Hepatocyte (in vitro differentiated cells): ENCODE data around the gene BATF2. TPM values are rescaled to one million over a fixed set of nuclear protein-coding genes. Genes with fewer than 3 reads are reported as not detected.

ENCODE experiments used
- DNase-seq: peaks from one replicate; pipeline ENCODE4 v3.0.0-alpha.2; 2016; ENCODE audit warnings: low spot score
- H2AFZ ChIP-seq: fragments of 200-600 bp; sonication (generic); 2 replicates; pipeline ENCODE4 v1.6.0; 2016; ENCODE audit warnings: antibody characterized with exemption, mild to moderate bottlenecking
- H3K27ac ChIP-seq: fragments of 200-600 bp; sonication (generic); 2 replicates; pipeline ENCODE4 v1.5.1; 2016; ENCODE audit warnings: mild to moderate bottlenecking
- H3K27me3 ChIP-seq: fragments of 200-600 bp; sonication (generic); 2 replicates; pipeline ENCODE4 v1.6.1; 2016
- H3K36me3 ChIP-seq: fragments of 200-600 bp; sonication (generic); replicated peaks from 2 replicates; pipeline ENCODE4 v1.5.1; 2016; ENCODE audit warnings: low read depth; ENCODE audit not compliant: insufficient read depth
- H3K4me1 ChIP-seq: fragments of 200-600 bp; sonication (generic); 2 replicates; pipeline ENCODE4 v1.5.1; 2016; ENCODE audit warnings: mild to moderate bottlenecking, moderate library complexity; ENCODE audit not compliant: insufficient read depth
- H3K4me2 ChIP-seq: fragments of 200-600 bp; sonication (generic); 2 replicates; pipeline ENCODE4 v1.6.0; 2016
- H3K4me3 ChIP-seq: fragments of 200-600 bp; sonication (generic); 2 replicates; pipeline ENCODE4 v1.5.1; 2016; ENCODE audit warnings: mild to moderate bottlenecking
- H3K79me2 ChIP-seq: fragments of 200-600 bp; sonication (generic); 2 replicates; pipeline ENCODE4 v1.6.0; 2017; ENCODE audit warnings: mild to moderate bottlenecking
- H3K9me2 ChIP-seq: fragments of 200-600 bp; sonication (generic); replicated peaks from 2 replicates; pipeline ENCODE4 v1.6.0; 2017; ENCODE audit warnings: mild to moderate bottlenecking; ENCODE audit not compliant: insufficient read depth
- H3K9me3 ChIP-seq: fragments of 200-600 bp; sonication (generic); 2 replicates; pipeline ENCODE4 v1.5.1; 2016; ENCODE audit warnings: low read depth, mild to moderate bottlenecking
- H4K20me1 ChIP-seq: fragments of 200-600 bp; sonication (generic); 2 replicates; pipeline ENCODE4 v1.6.0; 2016; ENCODE audit warnings: mild to moderate bottlenecking; ENCODE audit not compliant: insufficient read depth, poor library complexity, severe bottlenecking
- EZH2 ChIP-seq: fragments of 200-600 bp; sonication (generic); IDR thresholded peaks from 2 replicates; pipeline ENCODE4 v1.6.1; 2016; ENCODE audit warnings: antibody characterized with exemption, mild to moderate bottlenecking, borderline replicate concordance
- EZH2phosphoT487 ChIP-seq: fragments of 200-600 bp; sonication (generic); IDR thresholded peaks from one replicate; pipeline ENCODE4 v1.6.1; 2018; ENCODE audit warnings: antibody characterized with exemption, mild to moderate bottlenecking, low read depth, moderate library complexity; ENCODE audit not compliant: unreplicated experiment, severe bottlenecking
- WGBS: methylation state at CpG from one replicate; pipeline ENCODE4 v1.1.6; 2016; ENCODE audit warnings: low lambda C conversion rate; ENCODE audit errors: missing lambda C conversion rate; 5-methylcytosine and 5-hydroxymethylcytosine counted together
- polyA plus RNA-seq: library from polyadenylated mRNA; unstranded; fragments of >200 nt; fragmentation: Nextera tagmentation; extraction: Ambion mirVana; gene quantifications from 2 replicates; pipeline ENCODE4 v1.2.1, GENCODE V29; 2016
- total RNA-seq: library from RNA; depleted of rRNA; stranded (reverse); fragments of >200 nt; gene quantifications from 2 replicates; pipeline ENCODE4 v1.2.3, GENCODE V29; 2014
- TF ChIP-seq, protein P1 (sequence below): fragments of 200-600 bp; sonication (generic); IDR thresholded peaks from 2 replicates; pipeline ENCODE4 v1.5.1; 2016; ENCODE audit warnings: antibody characterized with exemption, mild to moderate bottlenecking; ENCODE audit not compliant: poor library complexity

BATF2 gene
- total and polyA plus RNA-seq, 2 experiments from 2014 or later = 1.9 to 2.6 TPM

- no peak overlapping the region for H3K4me3 ChIP-seq
- TF ChIP-seq EZH2phosphoT487 (no peak), EZH2 (no peak)
- TF ChIP-seq, protein P1, sequence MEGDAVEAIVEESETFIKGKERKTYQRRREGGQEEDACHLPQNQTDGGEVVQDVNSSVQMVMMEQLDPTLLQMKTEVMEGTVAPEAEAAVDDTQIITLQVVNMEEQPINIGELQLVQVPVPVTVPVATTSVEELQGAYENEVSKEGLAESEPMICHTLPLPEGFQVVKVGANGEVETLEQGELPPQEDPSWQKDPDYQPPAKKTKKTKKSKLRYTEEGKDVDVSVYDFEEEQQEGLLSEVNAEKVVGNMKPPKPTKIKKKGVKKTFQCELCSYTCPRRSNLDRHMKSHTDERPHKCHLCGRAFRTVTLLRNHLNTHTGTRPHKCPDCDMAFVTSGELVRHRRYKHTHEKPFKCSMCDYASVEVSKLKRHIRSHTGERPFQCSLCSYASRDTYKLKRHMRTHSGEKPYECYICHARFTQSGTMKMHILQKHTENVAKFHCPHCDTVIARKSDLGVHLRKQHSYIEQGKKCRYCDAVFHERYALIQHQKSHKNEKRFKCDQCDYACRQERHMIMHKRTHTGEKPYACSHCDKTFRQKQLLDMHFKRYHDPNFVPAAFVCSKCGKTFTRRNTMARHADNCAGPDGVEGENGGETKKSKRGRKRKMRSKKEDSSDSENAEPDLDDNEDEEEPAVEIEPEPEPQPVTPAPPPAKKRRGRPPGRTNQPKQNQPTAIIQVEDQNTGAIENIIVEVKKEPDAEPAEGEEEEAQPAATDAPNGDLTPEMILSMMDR = no peak
- no peak for DNase-seq
- no peaks in the 10 kb centered on the region for H3K9me3 ChIP-seq
- no peaks in the 10 kb centered on the region for H3K9me2 ChIP-seq
- H3K27ac ChIP-seq = no peak overlapping the region
- 77% methylated on average over 5 of the region's 5 CpGs for WGBS
- H3K4me1 ChIP-seq = peaks cover 19% of the 10 kb centered on the region
- no peaks in the 10 kb centered on the region for H3K36me3 ChIP-seq
- no peaks in the 10 kb centered on the region for H3K79me2 ChIP-seq
- H3K4me2 ChIP-seq = no peak overlapping the region
- no peak overlapping the region for H2AFZ ChIP-seq
- H3K27me3 ChIP-seq = no peaks in the 10 kb centered on the region
- H4K20me1 ChIP-seq = no peaks in the 10 kb centered on the region
Observed at GRCh38 chr11:65002706-65003105, 5.9 kb upstream of the BATF2 start.

DNA sequence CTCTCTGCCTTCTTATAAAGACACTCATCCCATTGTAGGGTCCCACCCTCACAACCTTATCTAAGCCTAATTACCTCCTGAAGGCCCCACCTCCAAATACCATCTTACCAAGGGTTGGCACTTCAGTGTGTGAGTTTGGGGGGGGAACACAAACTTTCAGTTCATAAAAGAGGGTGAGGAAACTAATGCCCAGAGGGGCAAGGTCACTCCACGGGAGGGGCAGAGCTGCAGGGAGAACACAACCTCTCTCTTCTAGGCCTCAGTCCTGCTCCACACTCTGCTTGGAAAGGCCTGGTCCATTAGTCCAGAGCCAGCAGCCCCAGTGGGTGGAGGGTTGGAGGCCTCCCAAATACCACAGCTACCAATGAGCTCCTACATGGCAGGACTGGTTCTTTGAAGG, 2.7 kb upstream of the BATF2 start:
- Histone ChIP-seq H3K27me3 (no peaks in the 10 kb centered on the region), H3K4me2 (peak overlapping the region; percentile 51), H3K4me1 (peaks cover 26% of the 10 kb centered on the region), H3K9me2 (no peaks in the 10 kb centered on the region), H3K36me3 (no peaks in the 10 kb centered on the region), H3K27ac (peak overlapping the region; percentile 99), H4K20me1 (no peaks in the 10 kb centered on the region), H3K9me3 (no peaks in the 10 kb centered on the region), H3K4me3 (no peak overlapping the region), H3K79me2 (no peaks in the 10 kb centered on the region), H2AFZ (no peak overlapping the region)
- 53% methylated on average over 1 of the region's 1 CpG for WGBS
- no peak for TF ChIP-seq EZH2
- TF ChIP-seq EZH2phosphoT487 = no peak
- TF ChIP-seq, protein P1 = no peak
- DNase-seq = no peak

- TF ChIP-seq EZH2phosphoT487 (no peak), EZH2 (no peak)
- TF ChIP-seq, protein P1 = no peak
- H3K4me1 ChIP-seq = peaks cover 26% of the 10 kb centered on the region
- H3K9me3 ChIP-seq = no peaks in the 10 kb centered on the region
- WGBS = 65% methylated on average over 9 of the region's 9 CpGs
- peak overlapping the region; percentile 99 for H3K27ac ChIP-seq
- H3K4me2 ChIP-seq = peak overlapping the region; percentile 68
- H3K9me2 ChIP-seq = no peaks in the 10 kb centered on the region
- no peaks in the 10 kb centered on the region for H3K36me3 ChIP-seq
- no peaks in the 10 kb centered on the region for H3K79me2 ChIP-seq
- H3K27me3 ChIP-seq = no peaks in the 10 kb centered on the region
- H2AFZ ChIP-seq = no peak overlapping the region
- no peak overlapping the region for H3K4me3 ChIP-seq
- H4K20me1 ChIP-seq = no peaks in the 10 kb centered on the region
- DNase-seq = peak; percentile 81
Observed at GRCh38 chr11:64998690-64999431, 2.1 kb upstream of the BATF2 start.
